HG02870 (cell line): Measurements from ENCODE around the gene KRTCAP2.
"Not testable (repeated sequence)": the region's sequence is repeated elsewhere in the genome, so short reads cannot be mapped to it uniquely, and the experiment has no call there.

ENCODE experiments used
- ATAC-seq: cut with Tn5 transposase; IDR thresholded peaks from one replicate; pipeline ENCODE4 v1.9.1; 2021; ENCODE audit warnings: mild to moderate bottlenecking, moderate library complexity; ENCODE audit not compliant: unreplicated experiment

Gene KRTCAP2

DNA sequence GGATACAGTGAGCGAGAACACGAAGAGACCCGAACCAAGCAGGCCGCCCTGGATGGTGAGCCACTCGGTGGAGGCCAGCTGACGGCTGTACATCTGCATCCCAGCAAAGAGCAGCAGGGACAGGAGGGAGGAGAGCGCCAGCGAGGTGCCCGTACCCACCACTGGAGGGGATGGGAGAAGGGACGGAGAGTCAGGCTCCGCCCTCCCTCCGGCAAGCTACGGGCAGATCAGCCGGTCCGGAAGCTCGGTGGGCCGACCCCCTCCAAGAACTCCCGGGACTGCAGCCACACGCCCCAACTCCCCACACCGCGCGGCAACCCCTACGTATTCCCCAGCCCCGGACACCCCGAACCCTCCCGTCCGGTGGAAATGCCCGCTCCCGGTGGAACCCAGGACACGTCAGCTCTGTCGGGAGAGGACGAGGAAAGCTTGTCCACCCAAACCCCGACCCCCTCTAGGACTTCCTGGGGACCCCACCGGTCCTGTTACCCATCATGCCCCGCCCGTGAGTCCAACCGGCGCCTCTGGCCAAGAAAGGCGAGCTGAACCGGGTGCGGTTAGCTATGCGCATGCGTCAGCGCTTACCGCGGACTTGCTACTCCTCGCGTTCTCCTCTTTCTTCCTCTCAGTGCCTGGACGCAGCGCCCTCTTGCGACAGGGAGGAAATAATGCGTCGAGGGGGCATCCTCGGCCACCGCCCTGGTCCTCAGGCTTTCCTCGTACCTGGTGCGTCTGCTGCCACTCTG, at the start of gene KRTCAP2:
Gene KRTCAP2, minus strand, starts transcription at position 573 of the 746 bp plus-strand sequence. Its CDS starts 80 bp downstream, at position 493.
- ATAC-seq = peak; percentile 49

GRCh38 chr1:155220211-155220965, 47.3 kb upstream of the KRTCAP2 start:
- not testable (repeated sequence) for ATAC-seq

DNA sequence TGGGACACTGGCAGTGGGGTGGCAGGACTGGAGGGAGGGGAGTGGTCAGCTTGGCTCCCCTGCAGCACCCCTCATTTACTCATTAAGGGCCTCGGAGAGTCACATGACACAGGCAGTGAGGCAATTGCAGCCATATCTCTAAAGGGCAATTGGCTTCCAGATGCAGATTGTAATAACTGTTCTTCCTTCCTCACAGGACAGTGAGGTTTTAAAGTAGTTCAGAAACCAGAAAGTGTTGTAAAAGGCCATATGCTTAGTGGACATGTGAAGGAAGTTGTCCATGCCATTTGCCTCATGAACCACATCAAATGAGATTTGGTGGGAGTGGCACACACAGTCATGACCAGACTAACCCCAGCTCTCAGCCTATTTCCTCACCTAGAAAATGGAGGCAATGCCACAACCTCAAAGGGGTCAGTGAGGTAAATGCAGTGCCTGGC, 46.5 kb upstream of the KRTCAP2 start:
- no peak for ATAC-seq

- ATAC-seq = no peak
These were observed 45.9 kb upstream of the KRTCAP2 start for GRCh38 chr1:155218854-155219591.

DNA sequence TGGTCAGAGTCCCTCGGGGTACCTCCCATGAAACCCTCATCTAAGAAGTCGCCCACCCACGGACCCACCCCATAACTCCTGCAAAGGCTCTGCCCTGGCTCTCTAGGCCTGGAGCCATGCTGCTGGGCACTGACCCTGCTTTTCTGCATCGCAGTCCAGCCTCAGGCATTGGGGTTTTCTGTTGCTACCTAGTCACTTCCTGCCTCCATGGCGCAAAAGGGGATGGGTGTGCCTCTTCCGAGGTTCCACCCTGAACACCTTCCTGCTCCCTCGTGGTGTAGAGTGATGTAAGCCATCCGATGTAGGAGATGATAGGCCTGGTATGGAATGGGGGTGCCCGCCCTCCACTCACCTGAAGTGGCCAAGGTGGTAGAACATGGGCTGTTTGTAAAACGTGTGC, 41.6 kb upstream of the KRTCAP2 start:
- not testable (repeated sequence) for ATAC-seq

DNA sequence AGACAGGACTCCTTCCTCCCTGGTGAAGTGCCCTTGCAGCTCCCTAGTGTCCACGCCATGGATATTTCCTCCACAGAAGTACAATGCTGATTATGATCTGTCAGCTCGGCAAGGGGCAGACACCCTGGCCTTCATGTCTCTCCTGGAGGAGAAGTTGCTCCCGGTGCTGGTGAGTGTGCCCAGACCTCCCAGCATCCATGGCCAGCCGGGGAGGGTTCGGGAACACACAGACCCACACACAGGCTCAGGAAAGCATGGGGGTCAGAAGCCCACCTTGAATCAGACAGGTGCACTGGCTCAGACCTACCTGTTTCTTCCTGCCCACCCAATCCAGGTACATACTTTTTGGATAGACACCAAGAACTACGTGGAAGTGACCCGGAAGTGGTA, 38.9 kb upstream of the KRTCAP2 start:
- ATAC-seq = not testable (repeated sequence)

DNA sequence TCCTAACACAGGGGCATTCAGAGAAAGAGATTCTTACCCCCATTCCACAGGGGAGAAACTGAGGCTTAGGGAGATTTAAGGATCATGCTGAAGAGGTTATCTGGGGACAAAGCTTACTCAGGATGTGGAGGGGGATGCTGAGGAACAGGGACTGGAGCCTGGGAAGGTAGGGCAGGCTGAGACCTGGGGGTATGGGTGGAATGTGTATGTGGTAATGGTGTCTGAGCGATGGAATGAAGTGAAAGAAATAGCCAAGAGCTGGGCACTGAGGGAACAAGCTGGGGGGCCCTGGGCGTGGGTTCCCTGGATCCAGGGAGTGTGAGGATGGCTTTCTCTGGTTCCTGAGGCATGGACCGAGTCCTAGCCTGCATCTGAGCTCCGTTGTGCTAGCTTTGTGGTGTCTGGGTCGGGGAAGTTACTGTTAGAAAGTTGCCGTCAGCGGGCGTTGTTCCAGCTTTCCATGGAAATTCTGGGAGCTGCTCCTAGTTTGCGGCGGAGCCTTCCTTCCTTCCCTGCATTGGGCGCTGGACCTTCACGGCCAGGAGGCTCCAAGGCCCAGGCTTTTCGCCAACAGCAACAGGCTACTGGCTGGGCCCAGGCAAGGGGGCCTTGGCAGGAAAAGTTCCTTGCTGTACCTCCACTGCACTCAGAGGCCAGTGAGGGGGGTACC, 38.4 kb upstream of the KRTCAP2 start:
- not testable (repeated sequence) for ATAC-seq

DNA sequence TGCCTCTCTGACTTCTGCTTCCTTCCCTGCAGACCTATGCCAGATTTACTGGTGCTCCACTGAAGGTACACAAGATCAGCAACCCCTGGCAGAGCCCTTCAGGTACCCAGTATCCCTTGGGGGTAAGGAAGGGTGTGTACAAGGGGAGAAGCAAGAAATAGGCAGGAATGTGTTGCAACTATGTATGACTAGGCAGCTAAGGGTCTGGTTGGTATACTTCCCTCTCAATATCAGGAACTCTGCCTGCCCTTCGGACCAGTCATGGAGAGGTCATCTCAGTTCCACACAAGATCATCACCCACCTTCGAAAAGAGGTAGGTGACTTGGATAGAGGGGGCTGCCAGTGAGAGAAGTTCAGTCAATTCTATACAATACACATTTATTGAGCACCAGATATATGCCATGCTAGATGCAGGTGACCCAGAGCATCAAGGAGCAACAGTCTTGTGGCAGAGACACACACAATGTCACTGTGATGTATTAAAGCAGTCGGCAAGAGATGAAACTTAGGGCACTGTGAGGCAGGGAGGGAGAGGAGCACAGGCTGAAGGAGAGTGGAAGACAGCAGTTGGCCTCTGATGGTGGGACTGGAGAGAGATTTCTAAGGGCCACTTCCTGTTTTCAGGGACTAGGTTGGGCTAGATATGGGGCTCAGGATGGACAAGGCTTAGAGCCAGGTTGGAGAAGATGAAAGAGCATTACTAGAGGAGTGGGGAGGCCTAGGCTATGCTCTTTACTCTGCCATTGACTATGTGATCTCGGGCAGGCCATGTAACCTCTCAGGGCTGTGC, 37.4 kb upstream of the KRTCAP2 start:
- ATAC-seq = no peak

DNA sequence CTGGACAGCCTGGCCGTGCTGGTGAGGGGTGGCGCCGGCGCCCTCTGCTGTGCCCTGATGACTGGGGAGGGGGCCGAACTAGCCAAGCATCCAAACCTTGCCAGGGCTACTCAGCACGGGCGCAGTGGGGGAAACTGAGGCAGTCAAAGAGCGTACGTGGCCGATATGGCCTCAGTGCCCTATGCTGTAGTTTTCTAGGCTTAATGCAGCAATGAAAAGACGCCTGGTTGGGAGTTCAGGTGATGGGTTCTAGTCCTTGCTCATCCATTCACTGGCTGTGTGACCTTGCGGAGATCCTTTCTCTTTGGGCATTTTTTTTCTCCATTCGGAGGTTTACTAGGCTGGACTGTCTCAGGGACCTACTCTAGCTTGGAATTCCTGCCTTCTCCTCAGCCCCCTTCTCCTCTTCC, 36.2 kb upstream of the KRTCAP2 start:
- no peak for ATAC-seq

DNA sequence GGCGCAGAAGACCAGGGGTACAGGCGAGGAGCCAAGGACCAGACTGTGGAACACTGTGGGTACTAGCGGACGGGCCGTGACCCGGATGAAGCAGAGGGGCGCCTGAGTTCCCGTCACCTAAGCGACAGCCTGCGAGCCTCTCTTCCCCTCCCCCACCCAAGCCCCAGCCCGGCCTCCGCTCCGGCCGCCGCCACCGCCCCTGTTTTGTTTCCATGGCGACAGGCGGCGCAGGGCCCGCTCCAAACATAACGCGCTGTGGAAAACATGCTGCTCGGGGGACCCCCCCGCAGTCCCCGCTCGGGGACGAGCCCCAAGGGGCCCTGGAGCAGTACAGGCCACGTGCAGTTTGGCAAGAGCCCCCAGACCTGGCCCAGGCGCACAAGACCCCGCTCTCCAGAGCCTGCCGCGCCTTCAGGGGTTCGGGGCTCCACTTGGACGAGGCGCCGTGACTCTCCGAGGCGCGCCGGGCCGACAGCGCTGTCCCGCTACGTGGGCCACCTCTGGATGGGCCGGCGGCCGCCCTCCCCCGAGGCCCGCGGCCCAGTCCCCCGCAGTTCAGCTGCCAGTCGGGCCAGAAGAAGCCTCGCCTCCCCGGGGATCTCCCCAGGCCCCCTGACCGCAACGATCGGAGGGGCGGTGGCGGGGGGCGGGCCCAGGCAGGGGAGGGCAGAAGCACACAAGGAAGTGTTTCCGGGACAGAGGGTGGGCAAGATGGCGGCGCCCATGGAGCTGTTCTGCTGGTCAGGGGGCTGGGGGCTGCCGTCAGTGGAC, 35.6 kb upstream of the KRTCAP2 start, which contains the start of gene MTX1:
Gene MTX1, plus strand, starts transcription at position 155 of the 771 bp plus-strand sequence. Its CDS starts 110 bp downstream, at position 265.
- peak; percentile 71 for ATAC-seq

- ATAC-seq = no peak
These were observed 34.9 kb upstream of the KRTCAP2 start, which contains the start of gene THBS3 for GRCh38 chr1:155207806-155208540. Gene THBS3, minus strand, starts transcription at chr1:155207897. Its CDS starts 21 bp downstream, at chr1:155207876.

GRCh38 chr1:155206891-155207805, 34.0 kb upstream of the KRTCAP2 start:
- ATAC-seq = no peak

DNA sequence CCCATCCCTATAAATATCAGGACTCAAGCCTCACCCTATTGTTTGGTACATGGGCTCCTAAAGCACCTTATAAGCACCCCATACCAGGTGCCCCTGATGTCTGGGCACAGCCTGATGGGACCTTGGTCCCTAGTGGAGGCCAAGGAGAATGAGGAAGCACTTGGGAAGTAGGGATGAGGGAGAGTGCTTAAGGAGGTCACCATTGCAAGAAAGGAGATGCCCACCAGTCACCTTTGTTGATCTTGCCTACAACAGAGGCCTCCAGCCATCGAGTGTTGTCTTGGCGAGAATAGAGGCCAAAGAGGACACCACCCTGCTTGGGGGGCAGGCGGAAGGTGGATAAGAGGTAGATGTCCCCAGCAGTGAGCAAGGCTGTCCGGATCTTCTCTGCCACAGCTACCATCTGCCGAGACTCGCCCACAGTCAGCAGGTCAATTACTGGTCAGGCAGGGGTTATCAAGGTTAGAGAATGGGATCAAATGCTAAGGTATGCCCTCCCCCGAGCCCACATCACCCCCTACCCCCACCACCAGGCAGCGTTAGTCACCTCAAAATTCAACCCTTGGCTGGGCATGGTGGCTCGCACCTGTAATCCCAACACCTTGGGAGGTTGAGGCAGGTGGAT, 33.0 kb upstream of the KRTCAP2 start:
- ATAC-seq = no peak

DNA sequence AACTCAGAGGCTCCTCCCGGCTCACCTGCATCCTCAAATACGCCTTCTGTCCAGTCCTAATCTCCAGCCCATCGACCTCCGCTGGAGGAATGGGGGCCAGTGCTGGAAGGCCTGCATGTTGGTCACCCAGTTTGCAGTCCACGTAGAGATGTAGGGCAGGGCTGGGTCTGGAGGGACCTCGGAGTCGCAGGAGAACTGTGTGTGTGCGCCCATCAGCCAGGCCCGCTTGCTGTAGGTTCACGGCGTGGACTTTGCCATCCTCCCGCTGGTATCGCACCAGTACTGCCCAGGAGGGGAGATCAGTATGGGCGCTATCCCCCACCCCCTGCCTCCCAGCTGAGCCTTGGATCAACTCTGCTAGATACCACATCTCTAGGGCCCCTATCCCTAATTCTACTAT, 31.9 kb upstream of the KRTCAP2 start:
- no peak for ATAC-seq

DNA sequence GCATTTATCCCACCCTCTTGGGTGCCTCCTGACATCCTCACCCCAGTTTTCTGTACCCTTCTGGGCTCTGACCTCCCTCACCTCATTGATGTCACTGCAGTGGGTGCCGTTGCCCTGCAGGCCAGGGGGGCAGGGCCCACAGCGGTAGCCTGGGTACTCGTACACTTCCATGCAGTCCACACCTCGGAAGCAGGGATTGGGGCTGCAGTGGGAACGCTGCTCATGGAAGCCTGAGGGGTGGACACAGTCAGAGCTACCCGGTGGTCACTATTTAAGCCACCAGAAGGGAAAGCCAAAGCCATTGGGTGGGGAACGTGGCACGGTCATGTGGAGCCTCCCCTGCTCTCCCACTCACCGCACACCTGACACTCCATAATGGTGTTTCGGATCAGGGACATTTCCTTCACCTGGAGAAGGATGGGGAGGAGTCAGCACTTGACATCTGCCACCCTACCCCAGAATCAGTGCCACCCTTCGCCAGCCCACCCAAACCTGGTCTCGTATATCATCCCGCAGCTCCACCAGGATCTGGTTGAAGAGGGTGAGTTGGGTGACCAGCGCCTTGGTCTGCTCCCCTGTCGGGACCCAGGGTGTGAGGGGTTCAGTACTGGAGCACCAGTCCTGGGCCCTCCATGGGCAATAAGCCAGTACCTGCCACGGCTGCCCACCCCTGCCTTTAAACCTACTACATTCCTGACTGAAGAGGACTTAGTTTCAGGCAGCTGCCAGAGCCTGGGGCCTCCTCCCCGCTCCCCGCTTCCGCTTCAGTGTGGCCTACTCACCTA, 29.8 kb upstream of the KRTCAP2 start:
- ATAC-seq = no peak

DNA sequence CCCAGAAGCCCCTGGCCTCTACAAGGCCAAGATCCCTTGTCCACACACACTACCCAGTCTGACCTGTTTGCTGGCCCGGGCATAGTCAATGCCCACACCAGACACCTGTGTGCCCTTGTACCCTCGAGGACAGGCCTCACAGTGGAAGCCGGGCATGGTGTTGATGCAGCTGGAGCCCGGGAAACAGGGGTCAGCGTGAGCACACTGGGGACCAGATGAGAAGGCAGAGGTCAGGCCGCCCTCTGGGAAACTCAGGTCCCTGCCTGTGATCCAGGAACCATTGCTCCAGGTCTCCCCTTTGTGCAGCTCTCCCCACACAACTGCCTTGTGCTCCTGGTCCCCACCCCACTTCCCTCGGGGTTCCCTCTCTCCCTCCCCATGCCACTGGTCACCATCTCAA, 29.1 kb upstream of the KRTCAP2 start:
- ATAC-seq = no peak
